ENCODE measurements around the gene MAPRE2. TPM values are rescaled to one million over a fixed set of nuclear protein-coding genes. Genes with fewer than 3 reads are reported as not detected.

The MAPRE2 gene
- total and polyA plus RNA-seq, 2 of the 13 experiments (the other 11 are each of a cell fraction or from before 2014, with no cell fraction given), result 34.5 to 67.9 TPM

- TF ChIP-seq ZNF574 (CRISPR knock-in tag; IDR thresholded peaks at IDR 0.05), result no peak
- TF ChIP-seq PTBP1 (IDR thresholded peaks at IDR 0.05; ENCODE audit: low read depth, low read length, poor library complexity, severe bottlenecking), result no peak
Observed at GRCh38 chr18:35121038-35121437, 79.8 kb downstream of the MAPRE2 start (continued).

- Histone ChIP-seq H3K4me1 (ENCODE audit: insufficient read depth, low read length) (no peaks in the 10 kb centered on the region), H4K20me1 (ENCODE audit: insufficient read depth, low read length) (no peaks in the 10 kb centered on the region), H3K4me3 (replicated peaks in 1 of 3; ENCODE audit: insufficient read depth in 1 of 3, low read depth in 2 of 3, low read length in 3 of 3) (no peak overlapping the region), H3K9me3 (ENCODE audit: low read length) (no peaks in the 10 kb centered on the region), H3K27me3 (ENCODE audit: control insufficient read depth in 1 of 2, insufficient read depth in 2 of 2, low read length in 2 of 2) (no peaks in the 10 kb centered on the region), H2AFZ (ENCODE audit: low read length) (no peak overlapping the region), H3K9ac (ENCODE audit: insufficient read depth, low read depth, low read length) (no peak overlapping the region), H3K27ac (ENCODE audit: extremely low read length, insufficient read depth, low read length) (no peak overlapping the region), H3K4me2 (ENCODE audit: low read depth, low read length) (no peak overlapping the region), H3K36me3 (replicated peaks in 1 of 2; ENCODE audit: control insufficient read depth in 1 of 2, insufficient read depth in 2 of 2, low read length in 2 of 2) (peaks cover 1 to 4% of the 10 kb centered on the region in 2 experiments; a peak in 4 of 5 replicates), H3K79me2 (ENCODE audit: insufficient read depth, low read length) (peaks cover 3% of the 10 kb centered on the region)
- WGBS (ENCODE audit: low lambda C conversion rate), result 100% methylated on average over 1 of the region's 1 CpG
- ChIA-PET CTCF (ENCODE audit: low intra/inter-chr PET ratio, low total read pairs) (no interaction called here), POLR2A (no interaction called here)
- in situ Hi-C loops (cut with HindIII; ENCODE audit: extremely low pct_ligation_motif_present, low pct_unique_long_range_greater_than_20kb) (no loop called here), intact Hi-C loops (cut with micrococcal nuclease; ENCODE audit: unreplicated experiment) (no loop called here)
- no peak for DNase-seq (ENCODE audit: low spot score)
- FAIRE-seq, result no peak
- ATAC-seq, result no peak
- BruUV-seq (replicated peaks), result no TSS peak
- TF ChIP-seq SRSF9 (IDR thresholded peaks at IDR 0.05; ENCODE audit: borderline replicate concordance, insufficient read depth, low read depth, low read length, poor library complexity, severe bottlenecking) (no peak), ZBTB39 (CRISPR knock-in tag; IDR thresholded peaks at IDR 0.05) (no peak), ZNF879 (CRISPR knock-in tag; IDR thresholded peaks at IDR 0.05) (no peak)
Observed at GRCh38 chr18:35121531-35121930, 80.3 kb downstream of the MAPRE2 start.

Measured in HepG2 (cell line).